Measurements from ENCODE around the gene PPP2R5D.
"Not testable (repeated sequence)": the region's sequence is repeated elsewhere in the genome, so short reads cannot be mapped to it uniquely, and the experiment has no call there.

PPP2R5D gene

GRCh38 chr6:43033496-43034189 lies 49.3 kb downstream of the PPP2R5D start:
- no peak for DNase-seq

GRCh38 chr6:43034190-43034525 lies 49.8 kb downstream of the PPP2R5D start:
- DNase-seq, result no peak

GRCh38 chr6:43035495-43036194 lies 51.3 kb downstream of the PPP2R5D start:
- no peak for DNase-seq

- DNase-seq, result no peak
Measured at GRCh38 chr6:43036712-43037111, 52.3 kb downstream of the PPP2R5D start.

GRCh38 chr6:43037197-43037596 lies 52.8 kb downstream of the PPP2R5D start:
- no peak for DNase-seq

GRCh38 chr6:43037706-43038105 lies 53.3 kb downstream of the PPP2R5D start:
- DNase-seq, result no peak

- DNase-seq, result no peak
Measured at GRCh38 chr6:43038727-43039126, 54.4 kb downstream of the PPP2R5D start.

GRCh38 chr6:43040542-43041257 lies 56.3 kb downstream of the PPP2R5D start:
- DNase-seq, result no peak

- DNase-seq, result not testable (repeated sequence)
Measured at GRCh38 chr6:43041475-43041874, 57.1 kb downstream of the PPP2R5D start.

GRCh38 chr6:43043310-43043709 lies 58.9 kb downstream of the PPP2R5D start:
- DNase-seq, result no peak

GRCh38 chr6:43045371-43045930 lies 61.1 kb downstream of the PPP2R5D start:
- DNase-seq, result no peak

GRCh38 chr6:43047998-43048397 lies 63.6 kb downstream of the PPP2R5D start:
- DNase-seq, result no peak

- DNase-seq, result no peak
Measured at GRCh38 chr6:43050981-43051380, 66.6 kb downstream of the PPP2R5D start.

- no peak for DNase-seq
Measured at GRCh38 chr6:43052225-43052841, 68.0 kb downstream of the PPP2R5D start.

- no peak for DNase-seq
Measured at GRCh38 chr6:43052842-43053544, 68.6 kb downstream of the PPP2R5D start.

GRCh38 chr6:43053545-43054205 lies 69.3 kb downstream of the PPP2R5D start, which contains the start of gene CUL7:
Gene CUL7, minus strand, starts transcription at chr6:43053851. Its CDS starts 1,063 bp downstream, at chr6:43052788.
- DNase-seq, result peak; percentile 90

- DNase-seq, result no peak
Measured at GRCh38 chr6:43054206-43054943, 70.0 kb downstream of the PPP2R5D start.

GRCh38 chr6:43055966-43056365 lies 71.6 kb downstream of the PPP2R5D start:
- DNase-seq, result no peak

- no peak for DNase-seq
Measured at GRCh38 chr6:43058531-43058930, 74.2 kb downstream of the PPP2R5D start.

- peak; percentile 98 for DNase-seq
Measured at GRCh38 chr6:43059168-43060033, 75.0 kb downstream of the PPP2R5D start, which contains the start of the genes KLC4 and MRPL2. Gene KLC4, plus strand, starts transcription at chr6:43059631. Its CDS starts 1,705 bp downstream, at chr6:43061336. Gene MRPL2, minus strand, starts transcription at chr6:43059434. Its CDS starts 53 bp downstream, at chr6:43059381.

All from CD4-positive, alpha-beta T cell treated with Interleukin-4 for 4 hours (primary cell).